H1 (cell line): ENCODE data around the gene RELN. TPM values are rescaled to one million over a fixed set of nuclear protein-coding genes. Genes with fewer than 3 reads are reported as not detected.

Experiments
- CTCF ChIA-PET: fragments of 300-600 bp; sonication (Branson Sonifier 250); formaldehyde crosslinking; loops from one replicate; lab custom pipeline; 2021; ENCODE audit not compliant: partially characterized antibody; lab: Charles Lee
- POLR2A ChIA-PET: fragments of 300-600 bp; sonication (Branson Sonifier 250); formaldehyde crosslinking; loops from one replicate; lab custom pipeline; 2021; ENCODE audit warnings: inconsistent platforms; ENCODE audit not compliant: partially characterized antibody; lab: Charles Lee
- DNase-seq, 2 experiments: peaks; one replicate each; pipeline versions ENCODE4 v3.0.0 to v3.0.0-alpha.2; 2010 to 2022; ENCODE audit warnings: low spot score in 2 of 2, low read depth in 1 of 2, mixed read lengths in 1 of 2
- FAIRE-seq: peaks from 2 replicates; lab custom pipeline; 2011; peaks lifted over from hg19 to GRCh38; lab: Jason Lieb, UNC
- H2AFZ ChIP-seq: 2 replicates; pipeline ENCODE4 v1.8.1; 2012; ENCODE audit warnings: low read length, inconsistent platforms
- H2AK5ac ChIP-seq: 2 replicates; pipeline ENCODE4 v1.6.1; 2013; ENCODE audit warnings: low read depth, low read length
- H2BK120ac ChIP-seq: replicated peaks from 2 replicates; pipeline ENCODE3; 2013; ENCODE audit warnings: low read depth, low read length, inconsistent platforms
- H2BK12ac ChIP-seq: 2 replicates; pipeline ENCODE4 v1.6.1; 2013; ENCODE audit warnings: low read depth, low read length
- H2BK15ac ChIP-seq: 2 replicates; pipeline ENCODE4 v1.6.1; 2013; ENCODE audit warnings: low read length
- H2BK20ac ChIP-seq: 2 replicates; pipeline ENCODE4 v1.6.1; 2013; ENCODE audit warnings: low read length
- H2BK5ac ChIP-seq: 2 replicates; pipeline ENCODE4 v1.6.1; 2013; ENCODE audit warnings: low read depth, low read length
- H3K14ac ChIP-seq: 2 replicates; pipeline ENCODE4 v1.6.1; 2013; ENCODE audit warnings: inconsistent platforms; ENCODE audit not compliant: insufficient read length
- H3K18ac ChIP-seq: 2 replicates; pipeline ENCODE4 v1.6.1; 2013; ENCODE audit warnings: low read length; ENCODE audit errors: extremely low read depth
- H3K23ac ChIP-seq: 2 replicates; pipeline ENCODE4 v1.6.1; 2013; ENCODE audit warnings: inconsistent platforms; ENCODE audit not compliant: insufficient read length
- H3K23me2 ChIP-seq: 2 replicates; pipeline ENCODE4 v1.6.1; 2013; ENCODE audit warnings: low read depth, low read length
- H3K27ac ChIP-seq: 2 replicates; pipeline ENCODE4 v1.6.1; 2011; ENCODE audit warnings: low read depth, low read length, inconsistent platforms
- H3K27me3 ChIP-seq, 4 experiments: replicated peaks in 1 of 4; 1 replicate in 1 of 4; 2 replicates in 3 of 4; pipeline versions ENCODE4 v1.6.1 to v1.8.1; 2011 to 2013; ENCODE audit warnings: low read length in 3 of 4, mild to moderate bottlenecking in 3 of 4, inconsistent platforms in 2 of 4, mixed read lengths in 2 of 4, moderate library complexity in 1 of 4; ENCODE audit not compliant: control insufficient read depth in 3 of 4, insufficient read depth in 3 of 4; ENCODE audit errors: extremely low read depth in 1 of 4
- H3K36me3 ChIP-seq, 4 experiments: 2 replicates each; pipeline versions ENCODE4 v1.6.1 to v1.8.1; 2011 to 2013; ENCODE audit warnings: mild to moderate bottlenecking in 4 of 4, low read length in 3 of 4, moderate library complexity in 2 of 4, control low read depth in 1 of 4, inconsistent platforms in 1 of 4; ENCODE audit not compliant: insufficient read depth in 4 of 4, control insufficient read depth in 2 of 4
- H3K4ac ChIP-seq: replicated peaks from 2 replicates; pipeline ENCODE3; 2013; ENCODE audit warnings: low read length, low read depth, mixed read lengths, inconsistent platforms; ENCODE audit not compliant: insufficient read length
- H3K4me1 ChIP-seq, 4 experiments: replicated peaks in 1 of 4; 1 replicate in 1 of 4; 2 replicates in 3 of 4; pipeline versions ENCODE4 v1.6.1 to v1.8.1; 2011 to 2013; ENCODE audit warnings: low read length in 3 of 4, inconsistent platforms in 2 of 4, mixed read lengths in 1 of 4; ENCODE audit not compliant: insufficient read depth in 4 of 4, control insufficient read depth in 3 of 4
- H3K4me2 ChIP-seq, 2 experiments: 2 replicates each; pipeline versions ENCODE4 v1.6.1 to v1.8.1; 2011 to 2013; ENCODE audit warnings: low read depth in 2 of 2, low read length in 2 of 2, control low read depth in 1 of 2, inconsistent platforms in 1 of 2, mild to moderate bottlenecking in 1 of 2; ENCODE audit not compliant: insufficient read depth in 1 of 2
- H3K4me3 ChIP-seq, 4 experiments: fragments of 200-600, 300-600 bp in 1 of 4; sonication (generic), shearing (Covaris generic), sonication (Bioruptor Twin) in 1 of 4; 2 replicates each; pipeline versions ENCODE4 v1.5.1 to v1.8.1; 2011 to 2016; ENCODE audit warnings: low read length in 4 of 4, low read depth in 3 of 4, control low read depth in 2 of 4, inconsistent platforms in 2 of 4, mild to moderate bottlenecking in 2 of 4, mixed read lengths in 1 of 4, moderate library complexity in 1 of 4; ENCODE audit not compliant: insufficient read depth in 2 of 4; ENCODE audit errors: extremely low read depth in 1 of 4
- H3K56ac ChIP-seq: replicated peaks from 2 replicates; pipeline ENCODE3; 2013; ENCODE audit warnings: low read depth, mild to moderate bottlenecking, mixed read lengths, low read length, inconsistent platforms; ENCODE audit not compliant: insufficient read length
- H3K79me1 ChIP-seq: 2 replicates; pipeline ENCODE4 v1.6.1; 2013; ENCODE audit warnings: low read depth, low read length, control low read depth
- H3K79me2 ChIP-seq, 2 experiments: 2 replicates each; pipeline versions ENCODE4 v1.6.1 to v1.8.1; 2012 to 2013; ENCODE audit warnings: low read length in 2 of 2, mild to moderate bottlenecking in 2 of 2, inconsistent platforms in 1 of 2; ENCODE audit not compliant: insufficient read depth in 2 of 2, control insufficient read depth in 1 of 2
- H3K9ac ChIP-seq, 4 experiments: replicated peaks in 1 of 4; 1 replicate in 1 of 4; 2 replicates in 3 of 4; pipeline versions ENCODE4 v1.6.1 to v1.8.1; 2011 to 2013; ENCODE audit warnings: low read depth in 3 of 4, low read length in 3 of 4, control low read depth in 2 of 4, mild to moderate bottlenecking in 2 of 4, moderate library complexity in 2 of 4, inconsistent platforms in 1 of 4; ENCODE audit errors: extremely low read depth in 1 of 4
- H3K9me3 ChIP-seq, 2 experiments: 2 replicates each; pipeline versions ENCODE4 v1.6.1 to v1.8.1; 2012 to 2013; ENCODE audit warnings: mild to moderate bottlenecking in 2 of 2, moderate library complexity in 2 of 2, control low read depth in 1 of 2, inconsistent platforms in 1 of 2, low read depth in 1 of 2, low read length in 1 of 2, mixed read lengths in 1 of 2; ENCODE audit not compliant: insufficient read depth in 2 of 2
- H4K20me1 ChIP-seq, 2 experiments: replicated peaks in 1 of 2; 2 replicates each; pipeline versions ENCODE3 to v1.8.1; 2011 to 2013; ENCODE audit warnings: inconsistent platforms in 2 of 2, low read length in 2 of 2, mild to moderate bottlenecking in 1 of 2; ENCODE audit not compliant: insufficient read depth in 2 of 2, control insufficient read depth in 1 of 2
- H4K5ac ChIP-seq: 2 replicates; pipeline ENCODE4 v1.6.1; 2013; ENCODE audit warnings: low read length, low read depth, mixed read lengths, inconsistent platforms; ENCODE audit not compliant: insufficient read length
- H4K8ac ChIP-seq: 2 replicates; pipeline ENCODE4 v1.8.0; 2013; ENCODE audit warnings: mild to moderate bottlenecking, moderate library complexity, low read length, inconsistent platforms; ENCODE audit not compliant: insufficient read depth; ENCODE audit errors: extremely low read depth
- H4K91ac ChIP-seq: replicated peaks from 2 replicates; pipeline ENCODE3; 2013; ENCODE audit warnings: low read length, mixed read lengths, inconsistent platforms; ENCODE audit not compliant: insufficient read length
- ATF3 ChIP-seq: IDR thresholded peaks from 2 replicates; pipeline ENCODE4 v1.6.1; 2011; ENCODE audit warnings: low read depth, mild to moderate bottlenecking, low read length; ENCODE audit not compliant: insufficient read depth
- CHD1 ChIP-seq: IDR thresholded peaks from 2 replicates; pipeline ENCODE4 v1.6.1; 2012; ENCODE audit warnings: low read depth, low read length, improper control_type of control experiment
- E2F6 ChIP-seq: IDR thresholded peaks from 2 replicates; pipeline ENCODE4 v1.6.1; 2012; ENCODE audit warnings: inconsistent platforms
- MAFK ChIP-seq: IDR thresholded peaks from 2 replicates; pipeline ENCODE4 v1.6.1; 2012; ENCODE audit warnings: low read depth, mild to moderate bottlenecking, improper control_type of control experiment, low read length
- PHF8 ChIP-seq: fragments of 200-600 bp; sonication (generic); conservative IDR thresholded peaks from 2 replicates; pipeline ENCODE4 v1.7.1; 2012; ENCODE audit warnings: low read depth, mild to moderate bottlenecking, inconsistent platforms, low read length, moderate library complexity
- POLR2A ChIP-seq, 2 experiments: IDR thresholded peaks; 1 replicate in 1 of 2; 2 replicates in 1 of 2; pipeline ENCODE4 v1.6.1; 2011; ENCODE audit warnings: low read depth in 2 of 2, low read length in 2 of 2, mild to moderate bottlenecking in 2 of 2; ENCODE audit errors: control extremely low read depth in 1 of 2
- RBBP5 ChIP-seq: IDR thresholded peaks from 2 replicates; pipeline ENCODE4 v1.7.1; 2012; ENCODE audit warnings: low read depth, mild to moderate bottlenecking, inconsistent platforms, low read length, moderate library complexity, borderline replicate concordance
- SP2 ChIP-seq: IDR thresholded peaks from 2 replicates; pipeline ENCODE4 v1.6.1; 2012; ENCODE audit warnings: mild to moderate bottlenecking, low read length, inconsistent platforms
- TAF7 ChIP-seq: optimal IDR thresholded peaks from 2 replicates; pipeline ENCODE3; 2011; ENCODE audit warnings: low read depth, mild to moderate bottlenecking, inconsistent platforms, low read length, moderate library complexity, borderline replicate concordance
- TBP ChIP-seq: IDR thresholded peaks from 2 replicates; pipeline ENCODE4 v1.6.1; 2011; ENCODE audit warnings: low read depth, low read length, improper control_type of control experiment
- YY1 ChIP-seq: IDR thresholded peaks from 2 replicates; pipeline ENCODE4 v1.6.1; 2011; ENCODE audit warnings: low read depth, mild to moderate bottlenecking, low read length
- WGBS, 2 experiments: shearing (Covaris generic) in 1 of 2; methylation state at CpG; one replicate each; pipeline versions ENCODE4 v1.1.6 to v1.1.7; 2013 to 2015; ENCODE audit warnings: low lambda C conversion rate in 2 of 2, mixed read lengths in 2 of 2, inconsistent platforms in 1 of 2, low coverage in 1 of 2, missing lambda C conversion rate in 1 of 2; ENCODE audit not compliant: insufficient replicate concordance in 2 of 2, insufficient coverage in 1 of 2, insufficient read length in 1 of 2; ENCODE audit errors: extremely low coverage in 1 of 2, missing lambda C conversion rate in 1 of 2; 5-methylcytosine and 5-hydroxymethylcytosine counted together
- polyA plus RNA-seq, 7 experiments: library from polyadenylated mRNA; depleted of rRNA in 3 of 7; stranded (reverse) in 5 of 7; unstranded in 2 of 7; fragments of >200 nt in 5 of 7; fragments of 200-250 nt in 2 of 7; gene quantifications; 1 replicate in 5 of 7; 2 replicates in 1 of 7; 4 replicates in 1 of 7; pipeline versions ENCODE4 v1.2.1 to v1.2.3, GENCODE V29; 2011 to 2013; ENCODE audit warnings: missing spikeins in 2 of 7, mixed read lengths in 2 of 7
- total RNA-seq: library from RNA; stranded (reverse); fragmentation: NEBNext Ultra II Directional; extraction: Animal tissue kit (Norgen Biotek cat#: 25700); gene quantifications from 2 replicates; pipeline ENCODE4 v1.2.1, GENCODE V29; 2021

Gene RELN
- total and polyA plus RNA-seq, 2 of the 8 experiments (the other 6 are each of a cell fraction or from before 2014, with no cell fraction given), result 0.03 to 0.07 TPM

GRCh38 chr7:103915680-103916357 lies 73.6 kb downstream of the RELN start:
- Histone ChIP-seq H2AK5ac (no peak overlapping the region), H2BK15ac (no peak overlapping the region), H3K4ac (no peak overlapping the region), H2BK20ac (no peak overlapping the region), H3K27ac (no peak overlapping the region), H3K9me3 (no peaks in the 10 kb centered on the region), H2AFZ (no peak overlapping the region), H2BK120ac (no peak overlapping the region), H3K4me2 (no peak overlapping the region), H3K79me2 (no peaks in the 10 kb centered on the region), H4K91ac (no peak overlapping the region), H3K36me3 (no peaks in the 10 kb centered on the region), H3K14ac (no peak overlapping the region), H3K4me3 (no peak overlapping the region), H3K27me3 (no peaks in the 10 kb centered on the region), H4K5ac (no peak overlapping the region), H3K23me2 (no peaks in the 10 kb centered on the region), H3K18ac (no peak overlapping the region), H3K23ac (no peak overlapping the region), H3K79me1 (no peaks in the 10 kb centered on the region), H3K56ac (no peak overlapping the region), H3K4me1 (no peaks in the 10 kb centered on the region), H3K9ac (no peak overlapping the region), H4K8ac (no peak overlapping the region)
- 94% methylated on average over 1 of the region's 1 CpG; no CpG with 5 or more reads in 1 of the 2 experiments for WGBS, 2 experiments
- DNase-seq, result no peak
- ChIA-PET POLR2A (no interaction called here), CTCF (no interaction called here)
- no peak for FAIRE-seq
- TF ChIP-seq E2F6 (no peak), CHD1 (no peak), RBBP5 (no peak), PHF8 (no peak), POLR2A (IDR thresholded peaks at IDR 0.05; ENCODE audit: control extremely low read depth in 1 of 2, low read depth in 2 of 2, low read length in 2 of 2) (no peak), ATF3 (no peak), TAF7 (no peak), SP2 (no peak), TBP (no peak), MAFK (no peak), YY1 (no peak)
- TF ChIP-seq, all 59 proteins: peak for 0
- no peaks in the 10 kb centered on the region for H4K20me1 ChIP-seq
- H2BK12ac ChIP-seq, result no peak overlapping the region
- no peak overlapping the region for H2BK5ac ChIP-seq
